Peyer's patch (tissue), 4 donors: Measurements from ENCODE around the gene PAN2. TPM values are rescaled to one million over a fixed set of nuclear protein-coding genes. Genes with fewer than 3 reads are reported as not detected.
"Not testable (repeated sequence)": the region's sequence is repeated elsewhere in the genome, so short reads cannot be mapped to it uniquely, and the experiment has no call there.

Source experiments
- DNase-seq, 3 donors: peaks; one replicate each; pipeline ENCODE4 v3.0.0-alpha.2; 2017 to 2019
- H3K27ac ChIP-seq, 4 donors: fragments of 200-600 bp; sonication (generic); one replicate each; pipeline ENCODE4 v1.5.1; 2016 to 2019
- H3K27me3 ChIP-seq, 2 donors: fragments of 200-600 bp; sonication (generic); one replicate each; pipeline ENCODE4 v1.5.1; 2019
- H3K36me3 ChIP-seq, 3 donors: fragments of 200-600 bp; sonication (generic); one replicate each; pipeline ENCODE4 v1.5.1; 2016 to 2019
- H3K4me1 ChIP-seq, 4 donors: fragments of 200-600 bp; sonication (generic); one replicate each; pipeline ENCODE4 v1.5.1; 2016 to 2019
- H3K4me3 ChIP-seq, 4 donors: fragments of 200-600 bp; sonication (generic); 1 replicate in 3 of 4; 2 replicates in 1 of 4; pipeline ENCODE4 v1.5.1; 2016 to 2019; ENCODE audit warnings: mild to moderate bottlenecking in 1 of 4
- H3K9me3 ChIP-seq, 4 donors: fragments of 200-600 bp; sonication (generic); one replicate each; pipeline ENCODE4 v1.5.1; 2016 to 2019; ENCODE audit warnings: mild to moderate bottlenecking in 1 of 4
- POLR2A ChIP-seq, 2 donors: fragments of 450-650 bp; IDR thresholded peaks; one replicate each; pipeline ENCODE4 v1.5.1; 2017; ENCODE audit warnings: antibody characterized with exemption in 2 of 2, mild to moderate bottlenecking in 2 of 2, moderate library complexity in 2 of 2
- total RNA-seq, 4 donors: library from RNA; depleted of rRNA; stranded (reverse); fragments of >200 nt; gene quantifications; one replicate each; pipeline ENCODE4 v1.1.0, GENCODE V29; 2016
- TF ChIP-seq, protein P1 (sequence below), 6 experiments: fragments of 450-650 bp in 4 of 6; fragments of 200-600 bp in 2 of 6; sonication (generic) in 1 of 6; IDR thresholded peaks; one replicate each; pipeline ENCODE4 v1.5.1; 2017 to 2019; ENCODE audit warnings: antibody characterized with exemption in 6 of 6, mild to moderate bottlenecking in 3 of 6, moderate library complexity in 1 of 6

PAN2 gene
- total RNA-seq, 4 donors from 2014 or later: 82.5 to 114 (median 95.4) TPM

DNA sequence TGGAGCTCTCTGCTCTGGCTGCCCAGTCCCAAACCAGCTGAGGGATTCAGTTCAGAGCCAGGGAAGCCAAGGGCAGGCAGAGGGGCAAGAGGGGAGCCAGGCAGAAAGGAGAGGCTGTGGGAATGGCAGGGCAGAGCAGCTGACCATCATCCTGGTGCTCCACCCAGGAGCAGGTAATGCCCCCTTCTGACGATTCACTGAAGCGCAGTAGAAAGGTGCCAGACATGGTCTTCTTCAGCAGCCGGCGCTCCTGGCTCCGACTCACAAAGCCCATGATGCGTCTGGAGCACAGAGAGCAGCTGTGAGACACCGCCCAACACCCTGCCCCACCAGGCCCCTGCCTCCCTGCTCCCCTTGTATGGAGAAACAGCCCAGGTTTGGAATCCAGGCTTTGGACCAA, 12.9 kb upstream of the PAN2 start:
- no peak for TF ChIP-seq POLR2A (IDR thresholded peaks at IDR 0.05)
- TF ChIP-seq, protein P1, sequence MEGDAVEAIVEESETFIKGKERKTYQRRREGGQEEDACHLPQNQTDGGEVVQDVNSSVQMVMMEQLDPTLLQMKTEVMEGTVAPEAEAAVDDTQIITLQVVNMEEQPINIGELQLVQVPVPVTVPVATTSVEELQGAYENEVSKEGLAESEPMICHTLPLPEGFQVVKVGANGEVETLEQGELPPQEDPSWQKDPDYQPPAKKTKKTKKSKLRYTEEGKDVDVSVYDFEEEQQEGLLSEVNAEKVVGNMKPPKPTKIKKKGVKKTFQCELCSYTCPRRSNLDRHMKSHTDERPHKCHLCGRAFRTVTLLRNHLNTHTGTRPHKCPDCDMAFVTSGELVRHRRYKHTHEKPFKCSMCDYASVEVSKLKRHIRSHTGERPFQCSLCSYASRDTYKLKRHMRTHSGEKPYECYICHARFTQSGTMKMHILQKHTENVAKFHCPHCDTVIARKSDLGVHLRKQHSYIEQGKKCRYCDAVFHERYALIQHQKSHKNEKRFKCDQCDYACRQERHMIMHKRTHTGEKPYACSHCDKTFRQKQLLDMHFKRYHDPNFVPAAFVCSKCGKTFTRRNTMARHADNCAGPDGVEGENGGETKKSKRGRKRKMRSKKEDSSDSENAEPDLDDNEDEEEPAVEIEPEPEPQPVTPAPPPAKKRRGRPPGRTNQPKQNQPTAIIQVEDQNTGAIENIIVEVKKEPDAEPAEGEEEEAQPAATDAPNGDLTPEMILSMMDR (IDR thresholded peaks at IDR 0.05): no peak
- DNase-seq: no peak
- H3K4me3 ChIP-seq: no peak overlapping the region
- H3K36me3 ChIP-seq: peaks cover 0 to 92% (median 0%) of the 10 kb centered on the region in 3 donors
- H3K4me1 ChIP-seq: no peaks in the 10 kb centered on the region
- no peaks in the 10 kb centered on the region for H3K27me3 ChIP-seq
- H3K27ac ChIP-seq: no peak overlapping the region
- no peaks in the 10 kb centered on the region for H3K9me3 ChIP-seq

DNA sequence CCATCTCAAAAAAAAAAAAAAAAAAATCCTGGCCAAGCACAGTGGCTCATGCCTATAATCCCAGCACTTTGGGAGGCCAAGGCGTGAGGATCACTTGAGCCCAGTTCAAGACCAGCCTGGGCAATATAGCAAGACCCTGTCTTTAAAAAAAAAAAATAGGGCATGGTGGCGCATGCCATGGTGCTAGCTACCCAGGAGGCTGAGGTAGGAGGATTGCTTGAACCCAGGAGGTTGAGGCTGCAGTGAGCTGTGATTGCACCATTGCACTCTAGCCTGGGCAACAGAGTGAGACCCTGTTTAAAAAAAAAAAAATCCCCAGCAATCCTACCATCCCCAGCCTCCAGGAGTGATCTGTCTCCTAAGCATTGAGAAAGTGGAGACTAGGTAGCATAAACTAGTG, 8.5 kb upstream of the PAN2 start:
- DNase-seq, H3K27me3 ChIP-seq, H3K4me1 ChIP-seq, H3K4me3 ChIP-seq, H3K27ac ChIP-seq, H3K9me3 ChIP-seq: not testable (repeated sequence)
- H3K36me3 ChIP-seq: peaks cover 0 to 48% (median 0%) of the 10 kb centered on the region in 3 donors

DNA sequence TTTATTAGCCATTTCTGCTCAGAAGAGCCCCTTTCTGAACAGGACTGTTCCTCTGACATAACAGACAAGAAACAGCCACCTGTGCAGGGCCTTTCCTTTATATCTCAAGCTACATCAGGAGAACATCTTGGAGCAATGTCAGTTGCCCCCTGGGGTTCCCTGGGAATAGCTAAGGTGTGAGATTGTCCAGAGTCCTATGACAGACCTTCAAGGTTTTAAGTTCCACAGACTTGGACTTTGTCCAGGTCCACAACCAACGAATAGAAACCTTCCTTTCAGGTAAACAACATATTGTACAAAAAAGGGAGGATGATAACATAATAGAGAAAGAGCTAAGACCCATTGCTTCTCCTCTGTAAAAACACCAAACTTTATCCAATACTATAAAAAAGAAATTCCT, 7.8 kb upstream of the PAN2 start:
- Histone ChIP-seq H3K27me3 (no peaks in the 10 kb centered on the region), H3K4me3 (no peak overlapping the region), H3K36me3 (peaks cover 0 to 41% (median 0%) of the 10 kb centered on the region in 3 donors), H3K4me1 (no peaks in the 10 kb centered on the region), H3K9me3 (no peaks in the 10 kb centered on the region), H3K27ac (no peak overlapping the region)
- TF ChIP-seq, protein P1 (IDR thresholded peaks at IDR 0.05): no peak
- TF ChIP-seq POLR2A (IDR thresholded peaks at IDR 0.05): no peak
- DNase-seq: no peak

DNA sequence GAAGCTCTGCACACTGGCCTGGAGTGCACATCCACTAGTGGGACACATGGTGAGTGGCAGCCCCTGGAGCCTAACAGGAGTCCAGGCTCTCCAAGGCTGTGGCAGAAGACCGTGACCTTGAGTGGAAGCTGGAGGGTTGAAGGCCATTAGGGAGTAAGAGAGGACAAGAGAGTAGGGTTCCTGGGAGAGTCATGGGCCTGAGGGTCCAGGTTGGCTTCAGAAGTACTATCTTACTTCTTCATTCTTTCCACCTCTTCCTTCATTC, 5.3 kb upstream of the PAN2 start:
- peak overlapping the region; percentile 40 to 75 (median 72) for H3K27ac ChIP-seq
- no peaks in the 10 kb centered on the region for H3K27me3 ChIP-seq
- H3K4me3 ChIP-seq: peak overlapping the region in 3 of 4 donors; percentile 2 to 26 (median 10)
- H3K4me1 ChIP-seq: no peaks in the 10 kb centered on the region
- peaks cover 0 to 19% (median 0%) of the 10 kb centered on the region in 3 donors for H3K36me3 ChIP-seq
- DNase-seq: no peak
- no peaks in the 10 kb centered on the region for H3K9me3 ChIP-seq
- TF ChIP-seq, protein P1 (IDR thresholded peaks at IDR 0.05): no peak
- no peak for TF ChIP-seq POLR2A (IDR thresholded peaks at IDR 0.05)

DNA sequence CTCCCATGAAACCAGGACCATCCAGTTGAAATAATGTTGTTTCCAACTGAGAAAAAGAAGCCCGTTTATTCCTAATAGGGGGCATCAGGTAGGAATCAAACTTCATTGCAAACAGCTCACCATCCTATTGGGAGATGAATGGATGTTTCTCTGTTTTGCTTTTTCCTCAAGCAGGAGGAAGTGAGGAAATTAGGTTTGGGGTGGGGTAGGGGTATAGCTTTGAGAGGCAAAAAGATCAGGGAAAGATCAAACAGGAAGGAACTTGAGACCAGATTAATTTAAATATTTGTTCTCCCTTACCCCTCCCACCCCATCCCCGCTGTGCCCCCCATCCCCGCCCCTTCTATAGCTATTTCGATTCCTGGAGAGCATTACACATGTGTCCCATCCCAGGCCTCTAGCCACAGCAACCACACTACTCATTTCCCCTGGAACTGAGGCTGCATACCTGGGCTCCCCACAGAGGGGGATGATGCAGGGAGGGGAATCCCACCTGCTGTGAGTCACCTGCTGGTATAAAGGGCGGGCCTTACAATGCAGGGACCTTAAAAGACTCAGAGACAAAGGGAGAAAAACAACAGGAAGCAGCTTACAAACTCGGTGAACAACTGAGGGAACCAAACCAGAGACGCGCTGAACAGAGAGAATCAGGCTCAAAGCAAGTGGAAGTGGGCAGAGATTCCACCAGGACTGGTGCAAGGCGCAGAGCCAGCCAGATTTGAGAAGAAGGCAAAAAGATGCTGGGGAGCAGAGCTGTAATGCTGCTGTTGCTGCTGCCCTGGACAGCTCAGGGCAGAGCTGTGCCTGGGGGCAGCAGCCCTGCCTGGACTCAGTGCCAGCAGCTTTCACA, 4.7 kb upstream of the PAN2 start, which contains the start of gene IL23A:
TSS of gene IL23A (plus strand) at position 577 of the 850 bp plus-strand sequence. CDS start at position 738, 161 bp downstream.
- Histone ChIP-seq H3K36me3 (peaks cover 0 to 14% (median 0%) of the 10 kb centered on the region in 3 donors), H3K4me1 (no peaks in the 10 kb centered on the region), H3K4me3 (peak within 1 kb of the TSS in 3 of 4 donors; percentile 2 to 26 (median 10)), H3K27me3 (no peaks in the 10 kb centered on the region), H3K27ac (peak within 1 kb of the TSS; percentile 40 to 75 (median 72)), H3K9me3 (no peaks in the 10 kb centered on the region)
- peak in 2 of 3 donors; percentile 75 for DNase-seq
- no peak for TF ChIP-seq POLR2A (IDR thresholded peaks at IDR 0.05)
- TF ChIP-seq, protein P1 (IDR thresholded peaks at IDR 0.05): no peak

DNA sequence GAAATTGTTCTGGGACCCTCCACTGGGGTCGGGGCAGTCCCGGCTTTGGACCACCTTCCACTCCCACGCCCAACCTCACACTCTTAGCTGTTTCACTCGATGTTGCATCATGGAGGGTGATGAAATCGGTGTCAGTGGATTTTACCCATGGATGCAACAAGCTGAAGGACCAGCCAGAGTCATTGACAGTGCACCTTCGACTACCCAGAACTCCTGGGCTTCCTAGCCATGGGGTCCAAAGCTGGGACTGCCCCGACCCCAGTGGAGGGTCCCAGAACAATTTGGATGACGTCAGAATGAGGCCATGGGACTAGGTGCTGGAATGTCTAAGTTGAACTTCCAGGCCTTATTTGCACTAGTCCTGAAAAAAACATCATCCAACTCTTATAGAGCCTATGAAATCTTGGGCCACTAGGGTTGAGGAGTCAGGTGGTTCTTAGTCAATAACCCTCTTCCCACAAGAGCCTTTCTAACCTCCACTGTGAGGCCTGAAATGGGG, 4.0 kb upstream of the PAN2 start:
- peaks cover 0 to 7% (median 0%) of the 10 kb centered on the region in 3 donors for H3K36me3 ChIP-seq
- peak overlapping the region; percentile 40 to 75 (median 72) for H3K27ac ChIP-seq

More for the DNA sequence above, 4.0 kb upstream of the PAN2 start:
- no peaks in the 10 kb centered on the region for H3K9me3 ChIP-seq
- DNase-seq: peak in 1 of 3 donors; percentile 5
- H3K4me1 ChIP-seq: peaks cover 0 to 5% (median 0%) of the 10 kb centered on the region in 4 donors
- TF ChIP-seq, protein P1 (IDR thresholded peaks at IDR 0.05): no peak
- TF ChIP-seq POLR2A (IDR thresholded peaks at IDR 0.05): no peak
- H3K4me3 ChIP-seq: no peak overlapping the region
- no peaks in the 10 kb centered on the region for H3K27me3 ChIP-seq
